Left hindlimb (tissue), 1 donor: ENCODE data around the gene EHMT1.
"Not testable (repeated sequence)": the region's sequence is repeated elsewhere in the genome, so short reads cannot be mapped to it uniquely, and the experiment has no call there.

Experiments used
- DNase-seq: peaks from one replicate; pipeline ENCODE4 v3.0.0-alpha.2; 2018

EHMT1 gene

GRCh38 chr9:137720571-137721110 is 101.8 kb downstream of the EHMT1 start:
- no peak for DNase-seq

GRCh38 chr9:137721479-137721878 is 102.7 kb downstream of the EHMT1 start:
- DNase-seq, result no peak

GRCh38 chr9:137721899-137722298 is 103.1 kb downstream of the EHMT1 start:
- no peak for DNase-seq

- DNase-seq, result no peak
These were observed 103.7 kb downstream of the EHMT1 start for GRCh38 chr9:137722481-137722880.

GRCh38 chr9:137723356-137723755 is 104.6 kb downstream of the EHMT1 start:
- DNase-seq, result not testable (repeated sequence)

GRCh38 chr9:137723783-137724445 is 105.1 kb downstream of the EHMT1 start:
- DNase-seq, result no peak

DNA sequence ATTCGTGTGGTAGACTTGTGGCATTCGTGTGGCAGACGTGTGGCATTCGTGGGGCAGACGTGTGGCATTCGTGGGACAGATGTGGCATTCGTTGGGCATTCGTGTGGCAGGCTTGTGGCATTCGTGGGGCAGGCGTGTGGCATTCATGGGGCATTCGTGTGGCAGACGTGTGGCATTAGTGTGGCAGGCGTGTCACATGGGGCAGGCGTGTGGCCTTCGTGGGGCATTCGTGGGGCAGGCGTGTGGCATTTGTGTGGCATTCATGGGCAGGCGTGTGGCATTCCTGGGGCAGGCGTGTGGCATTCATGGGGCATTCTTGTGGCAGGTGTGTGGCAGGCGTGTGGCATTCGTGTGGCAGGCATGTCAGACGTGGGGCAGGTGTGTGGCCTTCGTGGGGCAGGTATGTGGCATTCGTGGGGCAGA is 106.0 kb downstream of the EHMT1 start:
- no peak for DNase-seq

- DNase-seq, result no peak
These were observed 106.8 kb downstream of the EHMT1 start for GRCh38 chr9:137725598-137725997.

- not testable (repeated sequence) for DNase-seq
These were observed 107.5 kb downstream of the EHMT1 start for GRCh38 chr9:137726336-137726735.

DNA sequence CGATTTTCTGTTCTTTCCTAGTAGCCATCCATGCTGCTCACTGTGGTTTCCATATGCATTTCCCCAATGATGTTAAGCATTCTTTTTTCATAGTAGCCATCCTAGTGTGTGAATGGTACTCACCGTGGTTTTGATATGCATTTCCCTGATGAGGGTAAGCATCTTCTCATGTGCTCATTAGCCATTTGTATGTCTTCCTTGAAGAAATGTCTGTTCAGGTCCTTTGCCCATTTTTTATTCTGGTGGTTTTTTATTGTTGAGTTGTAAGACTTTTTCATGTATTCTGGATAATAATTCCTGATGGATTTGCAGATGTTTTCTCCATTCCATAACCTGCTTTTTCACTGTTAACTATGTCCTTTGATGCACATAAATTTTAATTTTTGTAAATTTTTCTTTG is 108.0 kb downstream of the EHMT1 start:
- DNase-seq, result no peak

- no peak for DNase-seq
These were observed 108.9 kb downstream of the EHMT1 start for GRCh38 chr9:137727716-137728115.

DNA sequence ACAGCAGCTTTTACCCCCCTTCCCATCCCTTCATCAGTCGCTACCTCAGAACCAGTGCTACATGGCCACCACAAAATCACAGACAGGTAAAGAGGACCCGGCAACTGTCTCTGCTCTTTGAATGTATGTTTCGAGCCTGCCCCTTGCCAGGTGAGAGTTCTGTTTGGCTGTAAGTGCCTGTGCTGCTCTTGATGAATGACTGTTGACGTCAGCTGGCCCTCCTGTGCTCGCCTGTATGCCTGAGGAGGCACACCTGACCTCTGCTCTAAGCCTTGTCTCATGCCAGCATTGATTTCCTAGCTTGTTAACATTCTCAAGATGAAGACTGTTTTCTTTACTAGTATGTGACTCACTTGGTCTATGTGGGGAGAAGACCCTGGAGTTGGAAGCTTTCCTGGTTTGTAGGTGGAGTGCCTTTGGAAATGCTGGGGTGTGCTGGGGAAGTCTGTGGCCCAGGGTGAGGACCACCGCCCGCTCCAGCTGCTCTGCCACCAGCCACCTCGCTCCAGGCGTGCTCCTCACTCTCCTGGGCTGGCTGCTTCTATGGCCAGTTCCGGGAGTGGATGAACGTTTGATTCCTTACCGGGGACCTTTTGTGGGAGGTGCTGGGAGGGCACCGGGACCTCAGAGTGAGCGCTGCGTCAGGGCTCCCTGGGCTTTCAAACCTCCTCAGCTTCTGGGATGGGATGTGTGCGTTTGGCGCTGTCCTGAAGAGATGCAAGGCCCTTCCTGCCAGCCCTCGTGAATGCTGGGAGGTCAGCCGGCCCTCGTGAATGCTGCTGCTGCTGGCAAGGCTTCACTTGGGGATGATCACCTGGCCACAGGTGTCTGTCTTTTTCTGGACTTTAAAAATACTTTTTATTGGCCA is 109.9 kb downstream of the EHMT1 start:
- no peak for DNase-seq

GRCh38 chr9:137731216-137731946 is 112.6 kb downstream of the EHMT1 start:
- no peak for DNase-seq

- DNase-seq, result no peak
These were observed 113.4 kb downstream of the EHMT1 start for GRCh38 chr9:137731947-137732813.

GRCh38 chr9:137733429-137733828 is 114.6 kb downstream of the EHMT1 start:
- DNase-seq, result no peak

- no peak for DNase-seq
These were observed 115.4 kb downstream of the EHMT1 start for GRCh38 chr9:137734181-137734580.

GRCh38 chr9:137738182-137738696 is 119.4 kb downstream of the EHMT1 start:
- not testable (repeated sequence) for DNase-seq

DNA sequence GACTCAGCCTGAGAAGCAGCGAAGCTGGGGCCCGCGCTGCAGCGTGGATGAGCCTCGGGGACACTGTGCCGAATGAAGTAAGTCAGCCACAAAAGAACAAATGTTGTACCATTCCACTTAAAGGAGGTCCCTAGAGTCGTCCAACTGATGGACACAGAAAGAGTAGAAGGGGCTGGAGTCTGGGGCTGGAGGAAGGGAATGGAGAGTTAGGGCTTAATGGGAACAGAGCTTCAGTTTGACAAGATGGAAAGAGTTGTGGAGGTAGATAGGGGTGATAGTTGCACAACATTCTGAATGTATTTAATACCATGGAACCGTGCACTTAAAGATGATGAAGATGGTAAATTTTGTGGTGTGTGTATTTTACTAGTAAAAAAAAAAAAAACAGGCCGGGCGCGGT is 119.9 kb downstream of the EHMT1 start:
- no peak for DNase-seq

- no peak for DNase-seq
These were observed 120.8 kb downstream of the EHMT1 start for GRCh38 chr9:137739371-137740309.

- peak; percentile 60 for DNase-seq
These were observed 121.5 kb downstream of the EHMT1 start for GRCh38 chr9:137740312-137740711.

DNA sequence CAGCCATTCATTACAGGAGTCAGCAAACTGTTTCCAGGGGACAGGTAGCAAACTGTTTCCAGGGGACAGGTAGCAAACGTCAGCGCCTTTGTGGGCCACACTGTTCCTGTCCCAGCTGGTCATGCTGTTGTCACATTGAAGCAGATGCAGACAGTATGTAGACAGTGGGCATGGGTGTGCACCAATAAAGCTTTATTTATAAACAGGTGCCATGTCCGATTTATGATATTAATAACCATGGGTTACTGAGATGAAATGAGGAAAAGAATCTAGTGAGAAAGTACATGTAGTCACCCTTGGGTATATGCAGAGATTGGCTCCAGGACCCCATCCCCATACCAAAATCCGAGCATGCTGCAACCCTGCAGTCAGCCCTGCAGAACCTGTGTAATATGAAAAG is 122.5 kb downstream of the EHMT1 start:
- DNase-seq, result no peak
